NCI-H69 (cell line): ENCODE results near the gene GRIK3.
A peak's percentile ranks its signal among the peaks of the same experiment; 100 is the strongest.

Experiments
- DNase-seq: peaks from one replicate; lab custom pipeline; 2025; lab: John Stamatoyannopoulos, UW

The GRIK3 gene

DNA sequence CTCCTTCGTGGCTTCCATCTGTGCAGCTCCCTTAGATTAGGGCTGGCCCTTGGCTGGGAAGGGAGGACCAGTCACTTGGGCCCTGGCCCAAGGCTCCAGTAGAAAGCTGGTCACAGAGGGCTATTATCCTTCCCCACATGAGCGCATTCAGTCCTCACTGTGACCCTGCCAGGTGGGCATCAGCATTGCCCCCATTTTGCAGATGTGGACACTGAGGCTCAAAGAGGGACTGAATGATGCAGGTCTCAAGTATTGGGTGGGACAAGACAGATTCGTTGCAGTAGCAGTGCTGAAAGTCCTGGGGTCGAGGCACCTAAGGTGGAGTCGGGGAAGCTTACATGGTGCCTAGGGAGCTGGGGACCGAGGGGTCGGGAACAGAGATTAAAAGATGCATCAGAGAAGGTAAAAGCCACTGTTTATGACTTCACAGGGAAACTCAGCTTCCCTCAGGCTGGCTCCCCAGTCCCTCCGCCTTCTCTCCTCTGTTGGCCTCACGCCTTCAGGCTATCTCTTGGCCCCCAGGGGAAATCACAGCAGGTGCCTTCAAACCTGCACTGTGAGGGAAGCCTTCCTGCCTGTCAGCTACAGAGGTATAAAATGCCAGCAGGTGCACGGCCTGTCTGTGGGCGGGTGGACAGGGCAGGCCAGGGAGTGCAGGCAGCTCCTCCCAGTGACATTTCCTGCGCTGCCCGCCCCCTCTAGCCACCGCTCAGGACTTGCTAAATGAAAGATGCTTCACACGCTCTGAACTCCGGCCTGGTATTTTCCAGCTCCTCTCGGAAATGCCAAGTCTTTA is 178.4 kb downstream of the GRIK3 start:
- peak; percentile 73 for DNase-seq

DNA sequence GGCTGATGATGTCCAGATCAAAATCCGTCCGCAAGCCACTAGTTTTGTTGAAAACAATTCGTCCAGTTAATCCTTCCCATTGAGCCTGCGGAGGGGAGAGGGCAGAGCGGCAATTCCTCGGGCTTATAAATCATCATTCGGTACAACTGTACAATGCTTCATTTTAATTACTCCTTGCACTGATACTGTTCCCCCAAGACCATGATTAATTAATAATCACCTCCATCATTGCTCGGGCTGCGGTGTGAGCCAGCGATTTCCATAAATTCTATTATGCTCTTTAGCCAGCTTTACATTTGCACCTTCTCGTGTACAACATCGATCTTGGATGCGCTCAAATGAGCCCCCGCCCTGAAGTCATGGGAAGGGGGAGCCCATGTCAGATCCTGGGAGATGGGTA is 180.7 kb downstream of the GRIK3 start:
- DNase-seq, result no peak

DNA sequence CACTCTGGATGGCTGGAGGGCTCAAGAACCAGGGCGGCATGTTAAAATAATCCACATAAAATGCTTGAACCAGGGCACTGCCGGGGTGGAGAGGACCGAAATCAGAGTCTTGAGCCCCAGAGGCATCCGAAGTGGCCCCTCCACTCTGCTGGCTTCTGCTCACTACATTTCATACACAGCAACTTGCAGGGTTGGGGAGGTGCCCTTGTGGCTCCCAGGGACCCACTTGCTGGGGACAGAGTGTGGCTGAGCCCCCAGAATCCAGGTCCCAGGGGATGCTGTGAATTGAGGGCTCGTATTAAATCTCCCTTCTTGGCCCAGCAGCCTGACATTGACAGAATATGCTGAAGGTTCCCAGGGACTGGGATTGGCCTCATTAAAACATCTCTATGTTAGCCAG is 181.7 kb downstream of the GRIK3 start:
- DNase-seq, result no peak

DNA sequence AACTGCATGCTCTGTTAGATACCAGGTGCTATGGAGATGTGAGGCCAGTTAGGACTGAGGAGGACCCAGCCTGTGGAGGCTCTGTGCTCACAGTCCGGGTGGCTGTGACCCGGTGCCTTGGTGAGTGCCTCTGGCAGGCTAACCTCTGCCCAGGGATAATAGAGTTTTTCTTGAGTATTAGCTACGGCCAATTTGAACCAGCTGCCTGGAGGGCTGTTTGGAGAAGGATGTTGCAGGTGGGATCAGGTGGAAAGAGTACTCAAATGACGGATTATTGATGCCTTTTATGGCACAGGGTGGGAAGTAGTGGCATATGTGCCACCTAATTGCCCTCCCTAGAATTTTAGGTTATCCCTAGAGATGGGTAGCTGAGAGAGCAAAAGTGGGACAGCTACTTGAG is 182.7 kb downstream of the GRIK3 start:
- DNase-seq, result peak; percentile 93

DNA sequence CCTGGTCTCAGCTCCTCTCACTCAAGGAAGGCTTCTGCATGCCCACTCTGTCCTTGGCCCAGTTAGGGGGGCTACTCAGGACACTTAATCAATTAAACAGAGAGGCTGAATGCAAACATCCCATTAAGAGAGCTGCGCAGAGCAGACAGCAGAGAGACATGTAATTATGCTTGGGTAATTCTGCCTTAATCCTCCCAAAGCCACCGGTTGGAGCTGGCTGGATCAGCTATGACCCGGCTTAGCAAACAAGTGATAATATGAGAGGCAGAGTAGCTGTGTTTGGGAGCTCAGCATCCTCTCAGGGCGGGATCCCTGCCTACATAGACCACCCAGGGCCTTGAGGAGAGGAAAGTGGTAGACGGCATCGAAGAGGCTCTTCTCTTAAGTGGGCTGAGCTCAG is 183.2 kb downstream of the GRIK3 start:
- DNase-seq, result peak; percentile 92

DNA sequence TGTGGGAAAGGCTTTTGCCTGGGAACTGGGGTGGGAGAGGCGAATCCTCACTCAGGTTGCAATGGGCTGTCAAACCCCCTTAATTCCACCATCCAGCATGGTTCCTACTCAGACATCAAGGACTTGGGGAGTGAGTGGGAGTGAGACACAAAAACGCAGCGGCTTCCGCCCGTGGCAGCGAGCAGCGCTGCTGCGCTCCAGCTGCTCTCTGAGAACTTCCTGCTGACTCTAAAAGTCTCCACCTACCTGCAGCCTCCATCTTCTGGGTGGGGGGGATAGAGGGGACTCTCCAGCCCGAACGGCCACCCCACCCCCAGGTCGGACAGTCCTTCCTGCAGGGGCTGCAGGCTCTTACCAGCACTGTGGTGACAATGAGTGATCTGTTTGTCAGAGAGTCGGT is 184.4 kb downstream of the GRIK3 start:
- DNase-seq, result no peak

DNA sequence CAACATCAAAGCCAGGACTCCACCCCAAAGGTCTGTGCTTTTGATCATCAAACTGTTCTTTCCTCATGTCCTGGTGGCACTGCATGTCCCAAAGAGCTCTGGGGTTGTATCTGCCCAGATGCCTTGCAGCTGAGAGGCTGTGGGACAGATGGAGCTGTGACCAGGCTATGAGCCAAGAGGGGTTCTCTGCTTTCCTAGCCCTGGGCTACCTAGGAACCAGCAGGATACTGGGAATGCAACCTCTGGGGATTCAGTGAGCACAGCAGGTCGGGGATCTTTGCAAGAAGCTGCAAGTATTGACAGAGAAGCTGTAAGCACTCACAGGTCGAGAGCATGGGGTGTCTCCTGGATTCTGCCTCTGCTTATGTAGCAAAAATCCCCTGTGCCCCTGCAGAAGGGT is 186.6 kb downstream of the GRIK3 start:
- DNase-seq, result peak; percentile 91

DNA sequence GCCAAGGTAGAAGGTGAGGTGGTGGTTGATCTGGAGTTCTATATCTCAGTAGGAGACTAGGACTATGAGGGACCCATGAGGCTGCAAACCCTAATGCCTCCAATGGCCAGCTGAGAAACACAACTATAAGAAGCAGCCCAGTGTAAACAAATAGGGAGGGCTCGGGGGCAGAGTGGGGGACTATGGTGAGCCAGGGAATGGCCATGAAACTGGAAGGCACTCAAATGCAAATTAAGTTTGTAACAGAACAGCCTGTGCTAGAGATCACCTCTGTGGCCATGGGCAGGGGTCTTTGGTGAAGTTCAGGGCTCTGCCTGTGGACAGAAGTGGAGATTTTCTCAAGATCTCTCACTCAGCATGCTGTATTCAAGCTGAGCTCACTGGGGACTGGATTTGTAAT is 187.1 kb downstream of the GRIK3 start:
- peak; percentile 25 for DNase-seq

DNA sequence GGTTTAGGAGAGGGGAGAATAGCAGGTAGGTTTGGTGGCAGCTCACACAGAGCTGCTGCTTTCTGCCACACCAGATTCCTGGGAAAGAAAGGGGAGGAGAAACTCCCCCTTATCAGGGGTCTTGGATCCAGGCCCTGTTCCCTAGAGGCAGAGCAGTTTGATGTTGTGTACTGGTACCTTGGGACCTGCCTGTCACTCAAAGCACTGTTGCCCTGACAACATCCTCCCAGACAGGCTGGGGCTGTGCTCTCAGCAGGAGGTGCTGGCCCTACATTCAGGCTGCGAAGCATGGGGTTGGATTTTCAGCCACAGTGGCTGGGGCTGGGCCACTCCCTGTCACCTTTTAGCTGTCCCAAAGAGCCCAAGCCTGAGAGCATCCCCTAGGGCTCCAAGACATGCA is 188.0 kb downstream of the GRIK3 start:
- peak; percentile 17 for DNase-seq

DNA sequence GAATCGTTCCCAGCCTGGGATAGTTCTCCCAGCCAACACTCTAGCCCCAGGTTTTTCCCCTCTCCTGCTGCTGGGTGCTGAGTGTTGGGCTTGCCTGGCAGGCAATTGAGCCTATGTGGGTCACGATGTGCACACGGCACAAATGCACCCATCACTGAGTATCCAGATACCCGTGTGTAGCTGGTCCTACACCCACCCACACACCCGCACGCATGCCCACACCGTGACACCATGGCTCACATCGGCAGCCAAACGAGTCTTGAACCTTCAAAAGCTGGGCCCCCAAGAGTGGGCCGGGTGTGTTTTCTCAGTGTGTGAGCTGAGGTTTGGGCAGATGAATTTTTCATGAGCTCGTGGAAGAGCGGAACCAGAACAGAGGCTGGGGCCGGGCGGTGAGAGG is 188.5 kb downstream of the GRIK3 start:
- DNase-seq, result no peak

DNA sequence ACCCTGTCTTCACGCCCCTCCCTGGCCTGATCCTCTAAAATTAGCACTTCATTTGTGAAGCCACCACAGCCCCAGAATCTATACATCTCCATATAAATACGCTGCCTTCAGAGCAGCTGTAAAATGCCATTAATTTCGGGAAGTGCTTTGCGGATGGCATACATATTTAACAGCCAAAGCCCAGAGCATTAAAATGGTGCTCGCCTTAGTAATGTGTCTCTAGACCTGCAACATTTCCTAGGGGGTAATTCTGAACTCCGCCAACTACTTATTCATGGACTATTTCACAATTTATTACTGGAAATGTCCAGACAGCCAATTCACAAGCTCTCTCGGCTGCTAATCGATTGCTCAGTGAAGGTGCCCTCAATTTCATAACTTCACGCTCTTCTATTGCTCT is 189.4 kb downstream of the GRIK3 start:
- DNase-seq, result no peak

DNA sequence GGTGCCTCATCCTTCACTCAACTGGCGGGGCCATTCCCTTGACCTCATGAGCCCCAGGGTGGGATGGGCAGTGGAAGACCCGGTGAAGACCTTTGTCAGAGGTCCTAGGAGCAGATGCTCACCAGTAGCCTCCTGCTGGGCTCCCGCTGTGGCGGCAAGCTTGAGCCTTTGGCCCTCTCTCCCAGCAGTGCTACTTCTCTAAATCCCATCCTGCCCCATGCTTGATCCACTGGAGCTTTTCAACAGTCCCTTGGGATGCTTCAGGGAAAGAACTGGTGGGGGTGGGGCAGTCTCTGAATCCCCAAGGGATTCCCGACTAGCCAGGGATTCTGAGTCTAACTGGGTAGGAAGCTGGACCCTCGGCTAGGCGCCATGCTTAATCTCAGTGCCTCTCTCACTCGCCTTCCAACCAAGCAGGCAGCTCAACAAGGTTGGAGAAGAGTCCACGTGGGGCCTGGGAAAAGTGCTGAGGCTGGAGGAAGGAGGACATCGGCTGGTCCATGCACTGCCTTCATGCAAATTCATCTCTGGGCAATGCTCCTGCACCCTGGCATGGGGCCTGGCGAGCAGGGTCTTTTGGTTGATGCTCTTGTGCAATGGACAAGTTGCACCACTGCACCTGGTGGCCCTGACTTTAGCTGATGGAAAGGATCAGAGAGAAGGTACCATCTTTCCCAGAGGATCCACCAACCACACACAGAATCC is 190.3 kb downstream of the GRIK3 start:
- DNase-seq, result no peak

DNA sequence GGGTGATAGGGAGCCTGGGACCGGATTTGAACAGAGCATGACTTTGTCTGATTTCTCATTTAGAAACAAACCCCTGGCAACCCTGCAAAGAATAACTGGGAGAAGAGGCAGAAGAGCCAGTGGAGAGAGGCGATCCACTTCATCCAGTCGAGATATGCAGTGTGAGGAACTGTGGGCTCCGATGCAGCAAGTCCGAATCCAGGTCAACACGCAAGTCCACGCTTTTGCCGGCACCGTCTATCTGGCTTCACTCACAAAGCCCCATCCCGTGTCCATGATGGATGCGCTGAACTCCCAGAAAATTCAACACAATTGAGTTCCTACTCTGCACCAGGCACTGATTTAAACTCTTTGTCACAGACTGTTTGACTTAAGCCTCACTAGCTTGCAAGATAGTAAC is 191.3 kb downstream of the GRIK3 start:
- no peak for DNase-seq

DNA sequence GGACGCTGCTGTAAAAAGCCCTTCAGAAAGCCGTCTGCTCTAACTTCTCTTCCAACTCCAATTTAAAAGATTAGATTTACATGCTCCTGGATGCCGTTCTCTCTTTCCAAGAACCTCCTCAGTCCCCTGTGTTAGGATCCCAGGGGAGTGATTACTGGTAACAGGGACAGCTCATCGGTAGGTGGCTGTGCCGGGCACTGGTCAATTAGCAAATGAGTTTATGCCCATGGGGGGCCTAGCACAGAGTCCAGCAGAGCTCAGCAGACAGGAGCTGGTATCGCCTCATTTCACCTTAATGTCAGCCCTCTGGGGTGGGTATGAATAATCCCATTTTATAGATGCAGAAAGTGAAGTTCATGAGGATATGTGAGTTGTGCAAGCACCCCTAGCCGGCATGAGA is 191.9 kb downstream of the GRIK3 start:
- peak; percentile 53 for DNase-seq

DNA sequence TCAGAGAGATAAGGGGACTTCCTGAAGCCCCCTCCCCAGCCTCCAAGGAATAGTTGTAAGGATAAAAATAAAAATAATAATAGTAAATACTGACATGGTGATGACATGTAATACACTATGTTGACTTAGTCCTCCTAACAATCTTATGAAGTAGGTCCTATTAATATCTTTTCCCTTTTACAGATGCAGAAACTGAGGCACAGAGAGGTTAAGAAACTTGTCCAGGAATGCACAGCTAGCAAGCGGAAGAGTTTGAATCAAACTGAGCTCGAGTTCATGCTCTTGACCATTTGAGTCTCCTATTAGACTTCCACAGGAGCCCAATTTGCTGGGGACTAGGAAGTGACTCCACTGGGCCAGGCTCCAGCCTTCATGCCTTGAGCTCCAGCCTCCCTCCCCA is 194.8 kb downstream of the GRIK3 start:
- DNase-seq, result no peak

DNA sequence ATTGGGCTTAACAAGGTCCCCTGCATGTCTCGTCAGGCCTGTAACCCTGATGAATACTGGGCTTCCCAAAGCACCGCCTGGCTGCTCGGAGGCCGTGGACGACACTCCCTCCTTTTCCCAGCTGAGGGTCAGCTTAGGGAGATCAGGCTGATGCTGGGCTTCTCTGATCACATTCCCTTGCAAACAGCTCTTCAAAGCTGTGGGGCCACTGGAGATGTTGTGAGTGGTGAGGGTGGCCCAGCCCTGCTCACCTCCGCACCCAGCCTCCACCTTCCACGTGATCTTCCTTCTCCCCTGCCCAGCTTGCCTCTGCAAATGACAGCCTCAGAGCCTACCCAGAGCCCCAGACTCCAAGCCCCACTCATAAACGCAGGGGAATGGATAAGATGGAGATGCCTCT is 195.4 kb downstream of the GRIK3 start:
- no peak for DNase-seq

DNA sequence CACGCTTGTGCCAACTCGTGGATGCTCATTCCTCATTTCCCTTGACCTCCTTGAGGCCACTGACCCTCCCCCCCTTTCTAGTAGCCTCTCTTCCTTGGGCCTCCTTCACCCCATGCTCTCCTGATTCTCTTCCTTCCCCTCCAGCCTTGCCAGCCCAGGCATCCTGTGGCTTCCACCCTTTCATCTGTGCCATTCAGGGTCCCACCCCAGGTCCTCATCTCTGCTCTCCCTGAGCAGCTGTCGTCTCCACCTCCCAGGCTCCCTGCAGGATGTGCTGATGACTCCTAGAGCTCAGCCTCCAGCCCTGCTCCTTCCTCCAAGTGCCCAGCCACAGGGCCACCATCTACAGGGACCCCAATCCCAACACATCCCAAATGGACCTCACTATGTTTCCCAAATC is 197.4 kb downstream of the GRIK3 start:
- peak; percentile 54 for DNase-seq

DNA sequence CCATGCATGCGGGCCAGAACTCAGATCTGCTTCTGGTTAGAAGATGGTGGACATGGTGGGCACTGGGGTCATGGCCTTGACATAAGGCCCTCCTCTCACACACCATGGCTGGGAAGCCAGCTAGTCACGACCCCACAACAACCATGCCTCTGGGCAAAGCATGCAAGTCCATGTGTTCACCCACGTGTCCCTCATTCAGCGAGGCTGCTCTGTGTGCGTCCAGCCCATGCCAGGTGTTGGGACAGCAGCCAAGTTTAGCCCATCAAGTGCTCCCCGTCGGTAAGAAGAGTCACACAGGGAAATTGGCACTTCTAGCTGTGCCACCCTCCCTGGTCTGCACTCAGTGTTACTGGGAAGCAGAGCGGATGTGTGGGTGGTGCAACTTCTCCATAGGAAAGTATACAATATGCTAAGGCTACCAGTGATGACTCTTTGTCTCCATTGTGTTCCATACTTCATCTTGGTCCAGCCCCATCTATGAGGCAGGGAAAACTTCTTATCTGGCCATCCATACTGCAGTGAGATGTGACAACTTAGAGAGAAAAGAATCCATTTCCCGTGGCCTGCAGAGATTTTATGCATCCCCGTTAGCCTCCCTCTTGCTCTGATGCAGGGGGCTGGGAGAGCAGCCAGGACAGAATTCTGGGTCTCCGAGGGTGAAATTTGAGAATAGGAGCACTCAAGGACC is 198.0 kb downstream of the GRIK3 start:
- peak; percentile 94 for DNase-seq

DNA sequence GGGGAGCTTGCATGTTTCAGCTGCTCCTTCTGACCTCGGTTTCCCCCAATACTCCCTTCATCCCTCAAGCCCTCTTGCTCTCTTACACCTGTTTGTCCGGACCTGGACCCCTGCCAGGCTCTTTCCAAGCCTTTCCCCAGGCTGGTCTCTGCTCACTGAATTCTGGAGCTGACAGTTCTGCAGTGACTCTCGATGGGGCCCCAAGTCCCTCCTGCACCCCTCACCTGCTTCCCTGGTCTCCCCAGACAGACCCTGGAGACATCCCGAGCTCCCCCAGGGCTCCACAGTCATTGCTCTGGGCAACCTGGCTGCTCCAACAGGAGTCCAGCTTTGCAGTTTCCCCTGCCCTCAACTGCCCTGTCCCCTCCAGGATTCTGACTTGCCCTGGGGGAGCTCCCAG is 198.6 kb downstream of the GRIK3 start:
- peak; percentile 26 for DNase-seq

DNA sequence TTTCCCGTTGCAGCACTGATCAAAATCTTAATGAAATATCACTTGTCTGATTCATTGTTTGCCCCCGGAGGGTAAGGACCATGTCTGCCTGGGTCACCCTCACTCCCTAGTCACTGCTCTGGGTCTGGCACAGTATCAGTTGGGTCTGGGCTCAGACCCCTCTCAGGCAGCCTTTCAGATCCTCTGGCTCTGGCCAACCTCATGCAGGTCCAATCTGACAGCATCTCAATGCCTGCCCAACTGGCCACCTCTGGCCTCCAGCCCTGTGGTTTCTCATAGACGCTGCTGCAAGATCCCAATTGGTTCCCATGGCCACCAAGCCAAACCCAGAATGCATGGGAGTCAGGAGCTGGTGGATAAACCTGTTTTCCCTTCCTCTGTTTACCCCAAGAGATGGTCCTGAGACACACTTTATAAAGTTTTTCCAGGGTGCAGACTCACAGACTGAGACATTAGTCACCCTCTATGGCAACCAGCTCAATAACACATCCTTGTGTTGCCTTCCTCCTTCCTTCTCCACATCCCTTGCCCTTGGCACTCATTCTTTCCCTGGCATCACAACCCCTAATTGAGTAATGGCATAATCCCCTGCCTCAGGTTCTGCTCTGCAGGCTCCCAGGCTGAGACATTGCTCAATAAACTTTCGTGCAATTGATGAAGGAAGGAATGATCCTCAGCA is 199.2 kb downstream of the GRIK3 start:
- peak; percentile 26 for DNase-seq

DNA sequence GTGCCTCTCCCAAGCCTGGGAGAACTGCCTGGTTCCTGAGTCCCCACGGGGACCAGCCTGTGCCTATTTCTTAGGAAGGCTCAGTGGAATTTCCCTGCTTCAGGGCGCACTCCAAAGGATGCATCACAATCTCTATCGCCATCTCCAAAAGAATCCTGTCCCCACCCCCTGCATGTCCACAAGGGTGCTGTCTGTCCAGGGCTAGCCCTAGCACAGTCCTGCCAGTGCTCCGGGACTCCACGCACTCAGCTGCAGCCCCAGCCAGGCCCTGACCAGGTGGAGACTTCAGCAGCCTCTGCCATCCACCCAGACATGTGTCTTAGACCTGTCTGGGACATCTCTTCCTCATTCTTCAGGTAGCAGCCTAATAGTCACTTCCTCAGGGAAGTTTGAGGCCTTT is 199.7 kb downstream of the GRIK3 start:
- DNase-seq, result no peak

DNA sequence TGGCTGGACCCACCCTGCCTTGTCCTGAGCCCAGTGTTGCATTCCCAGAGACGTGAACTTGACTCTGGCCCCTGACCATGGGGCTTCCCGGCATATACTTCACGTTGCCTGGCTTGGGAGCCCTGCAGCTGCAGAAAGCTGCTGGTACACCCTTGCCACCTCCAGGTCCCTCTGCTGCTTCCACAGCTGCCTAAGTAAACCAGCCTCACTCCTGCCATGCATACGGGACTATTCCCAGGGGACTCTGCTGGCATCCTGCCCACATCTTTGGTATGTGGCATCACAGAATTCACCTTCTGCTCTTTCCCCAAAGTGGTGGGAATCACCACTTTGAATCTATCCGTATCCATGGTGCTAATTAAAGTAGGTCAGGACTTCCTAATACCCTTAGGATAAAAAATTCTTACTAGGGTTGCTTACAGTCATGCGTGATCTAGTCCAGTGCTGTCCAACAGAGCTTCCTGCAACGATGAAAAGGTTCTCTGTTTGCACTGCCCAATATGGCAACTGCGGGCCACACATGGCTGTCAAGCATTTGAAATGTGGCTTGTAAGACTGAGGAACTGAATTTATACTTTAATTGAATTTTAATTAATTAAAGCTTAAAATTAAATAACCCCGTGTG is 203.0 kb downstream of the GRIK3 start:
- peak; percentile 87 for DNase-seq
